Subcutaneous abdominal adipose tissue (tissue), 5 donors: ENCODE measurements around the gene LRRK2.

ENCODE experiments used
- H3K27ac ChIP-seq: one replicate; pipeline ENCODE4 v1.7.0; 2013; ENCODE audit warnings: low read depth, mild to moderate bottlenecking, inconsistent platforms, low read length, moderate library complexity
- H3K27me3 ChIP-seq, 5 donors: one replicate each; pipeline ENCODE4 v1.7.0; 2013; ENCODE audit warnings: low read length in 5 of 5, inconsistent platforms in 1 of 5; ENCODE audit not compliant: control insufficient read depth in 5 of 5, insufficient read depth in 4 of 5
- H3K36me3 ChIP-seq, 5 donors: one replicate each; pipeline ENCODE4 v1.7.0; 2013; ENCODE audit warnings: low read length in 5 of 5; ENCODE audit not compliant: control insufficient read depth in 5 of 5, insufficient read depth in 5 of 5
- H3K4me1 ChIP-seq, 5 donors: one replicate each; pipeline ENCODE4 v1.7.0; 2013; ENCODE audit warnings: low read length in 5 of 5, mild to moderate bottlenecking in 3 of 5, moderate library complexity in 1 of 5; ENCODE audit not compliant: control insufficient read depth in 5 of 5, insufficient read depth in 5 of 5
- H3K4me3 ChIP-seq, 5 donors: one replicate each; pipeline ENCODE4 v1.7.0; 2013; ENCODE audit warnings: low read length in 5 of 5, low read depth in 1 of 5
- H3K9ac ChIP-seq, 5 donors: one replicate each; pipeline ENCODE4 v1.7.0; 2013; ENCODE audit warnings: low read length in 5 of 5, mild to moderate bottlenecking in 4 of 5, moderate library complexity in 3 of 5
- H3K9me3 ChIP-seq, 5 donors: one replicate each; pipeline ENCODE4 v1.7.0; 2013; ENCODE audit warnings: low read length in 5 of 5; ENCODE audit not compliant: control insufficient read depth in 5 of 5
- donor health status: healthy.
- donor health status: healthy.
- donor health status: healthy.
- donor health status: healthy.
- donor health status: healthy.

Gene LRRK2

GRCh38 chr12:40227447-40227846 lies 2.6 kb downstream of the LRRK2 start:
- Histone ChIP-seq H3K9me3 (no peaks in the 10 kb centered on the region), H3K27me3 (no peaks in the 10 kb centered on the region), H3K4me1 (peaks cover 0 to 38% (median 25%) of the 10 kb centered on the region in 5 donors), H3K4me3 (no peak overlapping the region), H3K27ac (no peak overlapping the region), H3K9ac (no peak overlapping the region), H3K36me3 (peaks cover 0 to 5% (median 0%) of the 10 kb centered on the region in 5 donors)

- Histone ChIP-seq H3K4me1 (peaks cover 0 to 32% (median 21%) of the 10 kb centered on the region in 5 donors), H3K27me3 (no peaks in the 10 kb centered on the region), H3K27ac (no peak overlapping the region), H3K9me3 (no peaks in the 10 kb centered on the region), H3K9ac (no peak overlapping the region), H3K4me3 (no peak overlapping the region), H3K36me3 (peaks cover 0 to 5% (median 0%) of the 10 kb centered on the region in 5 donors)
These were observed 3.9 kb downstream of the LRRK2 start for GRCh38 chr12:40228727-40229126.

- Histone ChIP-seq H3K36me3 (peaks cover 0 to 5% (median 0%) of the 10 kb centered on the region in 5 donors), H3K27ac (no peak overlapping the region), H3K9me3 (no peaks in the 10 kb centered on the region), H3K27me3 (no peaks in the 10 kb centered on the region), H3K4me3 (no peak overlapping the region), H3K4me1 (peaks cover 0 to 24% (median 15%) of the 10 kb centered on the region in 5 donors), H3K9ac (no peak overlapping the region)
These were observed 5.2 kb downstream of the LRRK2 start for GRCh38 chr12:40229690-40230651.

- H3K4me1 ChIP-seq: no peaks in the 10 kb centered on the region
- H3K27ac ChIP-seq: no peak overlapping the region
- peaks cover 4 to 24% (median 10%) of the 10 kb centered on the region in 5 donors for H3K36me3 ChIP-seq
- no peaks in the 10 kb centered on the region for H3K9me3 ChIP-seq
- no peaks in the 10 kb centered on the region for H3K27me3 ChIP-seq
- H3K4me3 ChIP-seq: no peak overlapping the region
- H3K9ac ChIP-seq: no peak overlapping the region
These were observed 7.8 kb downstream of the LRRK2 start for GRCh38 chr12:40232602-40233001.

- no peak overlapping the region for H3K27ac ChIP-seq
- no peaks in the 10 kb centered on the region for H3K9me3 ChIP-seq
- no peak overlapping the region for H3K9ac ChIP-seq
- H3K36me3 ChIP-seq: peaks cover 4 to 28% (median 10%) of the 10 kb centered on the region in 5 donors
- no peaks in the 10 kb centered on the region for H3K4me1 ChIP-seq
- no peak overlapping the region for H3K4me3 ChIP-seq
- no peaks in the 10 kb centered on the region for H3K27me3 ChIP-seq
These were observed 9.1 kb downstream of the LRRK2 start for GRCh38 chr12:40233741-40234367.

- no peak overlapping the region for H3K9ac ChIP-seq
- no peaks in the 10 kb centered on the region for H3K27me3 ChIP-seq
- no peaks in the 10 kb centered on the region for H3K9me3 ChIP-seq
- no peaks in the 10 kb centered on the region for H3K4me1 ChIP-seq
- peaks cover 4 to 30% (median 13%) of the 10 kb centered on the region in 5 donors for H3K36me3 ChIP-seq
- no peak overlapping the region for H3K27ac ChIP-seq
- no peak overlapping the region for H3K4me3 ChIP-seq
These were observed 11.6 kb downstream of the LRRK2 start for GRCh38 chr12:40236357-40236850.

GRCh38 chr12:40238266-40238902 lies 13.6 kb downstream of the LRRK2 start:
- H3K27me3 ChIP-seq: no peaks in the 10 kb centered on the region
- no peak overlapping the region for H3K27ac ChIP-seq
- peaks cover 2 to 28% (median 13%) of the 10 kb centered on the region in 5 donors for H3K36me3 ChIP-seq
- peaks cover 0 to 10% (median 0%) of the 10 kb centered on the region in 5 donors for H3K4me1 ChIP-seq
- H3K9ac ChIP-seq: no peak overlapping the region
- H3K4me3 ChIP-seq: no peak overlapping the region
- no peaks in the 10 kb centered on the region for H3K9me3 ChIP-seq

GRCh38 chr12:40238979-40239378 lies 14.2 kb downstream of the LRRK2 start:
- Histone ChIP-seq H3K9me3 (no peaks in the 10 kb centered on the region), H3K4me1 (peaks cover 0 to 10% (median 0%) of the 10 kb centered on the region in 5 donors), H3K4me3 (no peak overlapping the region), H3K27me3 (no peaks in the 10 kb centered on the region), H3K36me3 (peaks cover 2 to 28% (median 13%) of the 10 kb centered on the region in 5 donors), H3K9ac (no peak overlapping the region), H3K27ac (no peak overlapping the region)

GRCh38 chr12:40240779-40241178 lies 16.0 kb downstream of the LRRK2 start:
- Histone ChIP-seq H3K9me3 (no peaks in the 10 kb centered on the region), H3K27me3 (no peaks in the 10 kb centered on the region), H3K4me1 (peaks cover 0 to 10% (median 0%) of the 10 kb centered on the region in 5 donors), H3K36me3 (peaks cover 2 to 27% (median 13%) of the 10 kb centered on the region in 5 donors), H3K9ac (no peak overlapping the region), H3K27ac (no peak overlapping the region), H3K4me3 (no peak overlapping the region)
